T-helper 2 cell (primary cell): ENCODE measurements around the gene PRKG1.
"Not testable (repeated sequence)": the region's sequence is repeated elsewhere in the genome, so short reads cannot be mapped to it uniquely, and the experiment has no call there.

Experiments
- DNase-seq, 5 experiments: peaks; one replicate each; pipeline versions ENCODE4 v3.0.0 to v3.0.0-alpha.2; 2012 to 2022

Gene PRKG1

GRCh38 chr10:52032681-52033629, 958.7 kb downstream of the PRKG1 start:
- DNase-seq: no peak

- DNase-seq: not testable (repeated sequence)
These were observed 964.9 kb downstream of the PRKG1 start for GRCh38 chr10:52039002-52039793.

DNA sequence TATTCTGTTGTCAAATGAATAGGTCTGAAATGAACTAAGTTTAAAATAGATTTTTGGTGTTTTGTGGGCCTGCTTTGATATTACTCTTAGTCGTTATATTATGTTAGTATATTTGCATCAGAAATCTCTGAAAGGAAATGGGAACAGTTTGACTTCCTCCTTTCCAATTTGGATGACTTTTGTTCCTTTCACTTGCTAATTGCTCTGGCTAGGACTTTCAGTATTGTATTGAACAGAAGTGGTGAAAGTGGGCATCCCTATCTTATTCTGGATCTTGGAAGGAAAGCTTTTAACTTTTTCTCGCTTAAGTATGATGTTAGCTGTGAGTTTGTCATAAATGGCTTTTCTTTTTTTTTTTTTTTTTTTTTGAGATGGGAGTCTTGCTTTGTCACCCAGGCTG, 966.2 kb downstream of the PRKG1 start:
- no peak for DNase-seq

DNA sequence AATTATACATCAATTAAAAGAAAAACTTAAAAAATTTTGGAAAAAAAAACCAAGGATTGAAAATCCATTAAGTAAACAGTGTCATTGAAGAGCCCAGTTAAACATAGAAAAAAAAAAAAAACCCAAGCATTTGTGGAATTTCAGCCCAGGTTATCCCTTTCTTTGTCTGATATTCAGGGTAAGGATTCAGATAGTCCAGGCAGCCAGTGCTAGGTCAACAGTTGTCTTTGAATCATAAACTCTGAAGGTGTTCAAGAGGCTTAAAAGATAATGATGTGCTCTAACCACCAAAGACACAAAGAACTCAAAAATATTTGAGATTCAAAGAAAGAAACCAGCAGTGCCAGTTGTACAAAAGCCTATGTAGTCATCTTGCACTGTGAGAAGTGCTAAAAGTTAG, 969.5 kb downstream of the PRKG1 start:
- no peak for DNase-seq

DNA sequence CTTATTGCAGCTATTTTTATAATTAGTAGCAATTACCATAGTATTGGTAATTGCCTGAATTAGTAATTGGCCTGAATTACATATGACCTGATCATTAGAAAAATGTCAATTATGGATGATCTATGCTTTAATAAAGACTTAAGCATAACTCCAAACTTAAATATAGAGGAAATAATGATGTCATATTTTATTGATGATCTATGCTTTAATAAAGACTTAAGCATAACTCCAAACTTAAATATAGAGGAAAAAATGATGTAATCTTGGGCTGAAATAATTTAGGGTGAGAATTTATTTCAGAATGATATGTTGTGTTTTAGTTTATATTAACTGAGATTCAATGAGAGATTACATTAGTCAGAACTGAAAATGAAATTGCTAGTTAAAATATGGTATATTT, 973.8 kb downstream of the PRKG1 start:
- no peak for DNase-seq

GRCh38 chr10:52050429-52051047, 976.3 kb downstream of the PRKG1 start:
- no peak for DNase-seq

DNA sequence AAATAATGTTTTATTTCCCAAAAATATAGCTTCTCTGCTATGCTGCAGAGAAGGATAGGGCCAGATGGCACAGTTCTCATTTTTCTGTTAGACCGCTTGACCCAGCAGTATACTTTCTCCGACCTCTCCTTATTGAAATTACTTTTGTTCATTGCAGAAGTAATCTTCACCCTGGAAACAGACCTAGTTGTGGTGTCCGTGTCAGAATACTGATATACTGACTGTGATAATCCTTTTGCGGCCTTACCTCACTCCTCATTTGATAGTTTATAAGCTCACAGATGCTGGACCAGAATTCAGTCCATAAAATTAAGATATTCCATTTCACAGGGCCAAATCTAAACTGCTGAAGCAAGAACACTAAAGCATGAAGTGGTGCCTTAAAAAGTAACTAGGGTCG, 979.2 kb downstream of the PRKG1 start:
- DNase-seq: no peak

DNA sequence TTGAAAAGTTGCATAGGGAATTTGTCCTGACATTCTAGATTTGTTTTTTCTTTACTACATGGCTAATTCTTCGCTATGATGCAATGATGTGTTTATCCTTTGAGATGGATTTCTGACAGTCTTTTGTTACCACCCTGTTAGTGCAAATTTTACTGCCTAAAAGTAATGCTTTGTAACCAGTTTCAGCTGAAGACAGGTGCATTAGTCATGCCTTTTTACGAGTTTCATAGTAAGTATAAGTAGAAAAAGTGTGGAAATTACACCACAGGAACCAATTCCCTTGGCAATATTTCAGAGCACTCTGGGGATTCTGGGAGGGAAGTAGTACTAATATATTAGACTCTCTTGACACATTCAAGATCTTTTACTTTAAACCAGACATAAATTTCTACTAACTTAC, 982.0 kb downstream of the PRKG1 start:
- DNase-seq: no peak

- no peak for DNase-seq
These were observed 984.8 kb downstream of the PRKG1 start for GRCh38 chr10:52059089-52059488.

DNA sequence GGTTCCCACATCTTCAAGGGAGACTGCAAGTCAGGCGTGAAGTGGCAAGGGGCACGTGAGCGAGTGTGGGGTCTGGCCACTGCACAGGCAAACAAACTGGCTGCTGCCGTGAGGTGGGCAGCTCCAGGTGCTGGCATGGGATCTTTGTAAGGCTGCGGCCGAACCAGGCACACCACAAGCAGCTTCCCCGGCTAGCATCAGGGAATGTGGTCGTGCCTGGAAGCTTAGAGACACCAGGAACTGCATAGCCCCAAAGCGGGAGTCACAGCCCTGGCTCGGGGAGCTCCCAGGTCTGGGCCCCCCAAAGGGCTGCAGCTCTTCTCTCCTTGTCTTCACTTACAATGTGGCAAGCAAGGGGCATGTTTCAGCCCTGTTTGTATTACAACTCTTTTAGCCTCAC, 988.9 kb downstream of the PRKG1 start:
- DNase-seq: no peak

GRCh38 chr10:52064084-52064845, 990.0 kb downstream of the PRKG1 start:
- no peak for DNase-seq

DNA sequence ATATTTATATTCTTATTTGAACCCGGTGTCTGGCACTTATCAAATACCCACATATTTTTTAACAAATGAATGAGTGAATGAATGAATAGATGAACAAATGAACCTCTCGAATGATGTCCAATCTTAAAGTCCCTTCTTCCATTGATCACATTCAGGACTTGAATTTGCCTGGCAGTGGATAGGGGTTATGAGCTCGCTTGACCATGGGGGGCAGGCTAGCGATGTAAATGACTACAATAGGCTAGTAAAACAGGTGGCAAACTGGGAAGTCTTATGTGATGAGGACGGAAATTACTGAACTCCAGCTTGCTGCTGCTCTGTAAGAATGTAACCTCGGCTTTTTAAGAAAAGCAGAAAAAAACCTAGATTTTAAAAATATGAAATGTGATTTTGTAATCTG, 992.1 kb downstream of the PRKG1 start:
- no peak for DNase-seq

DNA sequence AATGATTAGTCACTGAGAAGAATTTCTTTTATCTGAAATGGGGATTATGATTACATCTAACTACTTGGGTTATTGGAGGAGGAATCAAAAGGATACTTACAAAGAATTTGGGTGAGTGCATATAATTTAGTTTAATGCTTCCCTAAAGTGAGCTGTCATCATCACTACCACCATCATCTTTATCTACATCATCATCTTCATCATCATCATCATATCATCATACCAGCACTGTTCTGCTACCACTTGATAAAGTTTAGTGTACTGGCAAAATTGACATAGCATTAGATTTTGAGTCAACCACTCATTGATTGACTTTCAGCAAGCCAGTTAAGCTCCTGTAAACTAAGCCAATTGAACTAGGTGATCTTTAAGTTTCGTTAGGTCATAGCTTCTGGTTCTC, 994.2 kb downstream of the PRKG1 start:
- DNase-seq: no peak

DNA sequence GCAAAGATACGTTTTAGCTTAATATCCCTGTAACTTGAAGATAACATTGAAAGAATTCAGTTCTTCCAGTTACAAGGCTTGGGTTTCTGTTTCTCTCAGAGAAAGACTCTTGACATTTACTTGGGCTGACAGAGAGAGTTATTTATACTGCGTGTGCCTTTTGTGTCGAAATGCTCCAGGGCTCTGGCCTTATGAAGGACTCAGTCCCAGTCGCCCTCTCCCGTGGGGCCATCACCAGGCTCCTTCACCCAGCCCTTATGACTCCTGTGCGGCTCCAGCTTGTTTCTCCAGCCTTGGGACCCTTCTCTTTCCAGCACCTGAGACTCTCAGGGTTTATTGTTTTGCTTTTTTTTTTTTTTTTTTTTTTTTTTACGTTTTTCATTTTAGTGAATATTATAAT, 997.5 kb downstream of the PRKG1 start:
- no peak for DNase-seq

- DNase-seq: no peak
These were observed 1000.3 kb downstream of the PRKG1 start for GRCh38 chr10:52074505-52075026.

DNA sequence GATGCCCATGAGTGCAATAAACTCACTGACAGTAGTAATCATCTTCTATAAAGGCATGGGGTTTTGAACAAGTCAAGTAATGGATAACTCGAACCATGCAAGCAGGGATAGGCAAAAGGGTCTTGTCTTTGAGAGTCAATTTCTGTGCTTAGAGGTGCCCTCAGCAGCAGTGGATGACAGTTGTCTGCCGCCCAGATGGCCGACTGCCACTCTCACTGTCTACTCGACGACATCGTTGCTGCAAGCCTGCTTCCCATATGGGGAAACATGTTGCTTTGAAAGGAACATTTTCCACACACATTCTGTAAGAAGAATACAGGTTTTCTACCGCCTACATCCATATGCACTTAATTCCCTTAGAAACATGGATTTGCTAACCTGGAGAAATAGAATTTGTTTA, 1003.5 kb downstream of the PRKG1 start:
- DNase-seq: no peak

DNA sequence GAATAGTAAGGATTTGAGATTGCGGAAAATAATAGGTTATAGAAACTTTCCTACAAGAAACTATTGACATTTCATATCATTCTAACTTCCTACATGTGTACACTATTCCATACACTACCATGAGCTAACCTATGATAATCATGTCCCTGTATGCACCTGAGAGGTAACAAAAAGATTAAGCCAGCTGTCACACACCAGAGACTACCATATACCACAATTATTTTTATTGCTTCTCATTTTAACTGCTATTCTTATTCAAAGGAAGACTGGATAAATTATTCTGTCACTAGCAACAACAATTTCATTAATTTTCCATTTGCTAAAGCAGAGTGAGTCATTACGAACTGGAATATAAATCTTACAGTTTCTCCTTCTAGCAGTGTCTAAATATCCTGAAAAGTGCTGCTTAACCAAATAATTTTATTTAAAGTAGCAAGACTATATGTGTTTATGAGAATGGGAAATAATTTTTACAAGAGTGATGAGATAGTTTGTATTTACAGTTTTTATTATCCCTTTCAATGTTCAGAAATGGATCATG, 1004.2 kb downstream of the PRKG1 start:
- no peak for DNase-seq

- no peak for DNase-seq
These were observed 1008.0 kb downstream of the PRKG1 start for GRCh38 chr10:52082307-52082706.

DNA sequence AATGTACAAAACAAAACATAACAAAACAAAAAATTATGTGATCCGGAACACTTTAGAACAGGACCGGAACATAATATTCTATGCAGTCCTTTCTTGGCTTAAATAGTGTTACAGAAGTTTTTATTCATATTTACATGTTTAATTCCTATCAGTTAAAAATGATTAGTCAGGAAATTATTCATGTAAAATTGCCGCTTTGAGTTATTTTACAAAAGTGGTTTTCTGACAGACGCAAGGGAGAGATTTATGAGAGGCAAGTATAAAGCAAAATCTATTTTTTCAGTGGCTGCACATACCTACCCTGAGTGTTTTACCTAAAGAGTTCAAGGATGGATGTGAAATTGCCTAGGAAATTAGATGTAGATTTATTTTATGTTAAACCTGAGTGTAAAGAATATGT, 1009.1 kb downstream of the PRKG1 start:
- no peak for DNase-seq

GRCh38 chr10:52092390-52092789, 1018.1 kb downstream of the PRKG1 start:
- no peak for DNase-seq

DNA sequence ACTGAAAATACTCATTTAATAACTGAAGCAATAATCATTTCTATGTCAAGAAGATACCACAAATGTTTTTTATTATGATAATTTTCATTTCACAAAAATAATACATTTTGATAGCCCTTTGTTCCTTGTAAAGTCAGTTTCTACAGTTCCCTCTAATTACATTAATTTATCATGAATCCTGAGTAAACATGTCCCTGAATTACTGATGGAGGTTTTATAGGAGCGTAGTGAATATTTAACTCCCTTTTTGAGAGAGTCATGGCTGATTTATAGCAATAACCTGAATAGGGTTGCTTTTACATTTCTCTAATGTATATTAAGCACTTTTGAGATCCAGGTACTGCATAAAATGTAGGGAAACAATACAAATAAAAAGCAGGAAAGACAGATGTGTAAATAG, 1023.8 kb downstream of the PRKG1 start:
- DNase-seq: no peak

DNA sequence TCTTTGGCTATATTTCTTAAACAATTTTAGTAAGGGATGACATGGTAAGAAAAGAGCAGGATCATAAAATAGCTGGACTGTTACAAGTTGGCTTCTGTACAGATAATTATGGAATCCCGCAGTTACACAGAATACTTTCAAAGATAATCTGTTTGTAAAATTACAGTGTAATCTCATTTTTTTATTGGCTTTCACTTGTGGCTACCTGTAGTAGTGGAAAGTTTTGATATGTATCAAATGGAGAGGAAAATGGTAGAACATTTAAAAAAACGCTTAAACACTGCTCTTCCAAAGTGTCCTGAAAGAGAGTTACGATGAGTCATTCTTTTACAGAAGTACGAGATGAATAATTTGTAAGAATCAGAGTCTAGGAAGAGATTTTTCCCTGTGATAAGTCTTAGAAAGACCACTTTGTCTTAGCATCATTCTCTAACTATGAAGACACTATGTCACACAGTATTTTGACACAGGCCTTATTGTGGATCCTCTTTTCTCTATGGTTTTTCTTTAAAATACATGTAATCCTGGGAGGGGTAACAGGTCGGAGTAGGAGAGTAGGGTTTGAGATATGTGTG, 1024.8 kb downstream of the PRKG1 start:
- DNase-seq: no peak
